Measurements from ENCODE around the gene CACNG7. TPM values are rescaled to one million over a fixed set of nuclear protein-coding genes. Genes with fewer than 3 reads are reported as not detected.

Gene CACNG7
- total and polyA plus RNA-seq, 2 donors (not counting 3 experiments of a cell fraction or from before 2014, with no cell fraction given): 0.92 to 1.3 TPM

DNA sequence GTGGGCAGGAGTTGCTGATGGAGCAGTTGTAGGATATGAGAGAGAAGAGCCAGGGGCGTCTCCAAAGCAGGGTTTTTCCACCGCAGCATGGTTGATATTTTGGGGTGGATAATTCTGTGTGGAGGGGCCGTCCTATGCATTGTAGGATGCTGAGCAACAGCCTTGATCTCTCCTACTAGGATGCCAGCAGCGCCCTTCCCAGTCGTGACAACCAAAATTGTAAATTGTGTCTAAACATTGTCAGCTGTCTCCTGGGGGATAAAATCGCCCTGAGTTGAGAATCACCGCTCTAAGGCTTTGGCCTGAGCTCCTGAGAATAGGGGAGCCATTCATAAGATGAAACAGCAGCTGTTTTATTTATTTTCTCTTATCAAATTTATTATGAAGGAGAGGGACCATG is 57.9 kb downstream of the CACNG7 start:
- DNase-seq (ENCODE audit: low read depth, low spot score): no peak
- FAIRE-seq: no peak
- Histone ChIP-seq H3K36me3 (ENCODE audit: control insufficient read depth in 2 of 2, extremely low read depth in 1 of 2, insufficient read depth in 2 of 2, low read length in 2 of 2) (no peaks in the 10 kb centered on the region), H2AFZ (ENCODE audit: low read depth, low read length) (no peak overlapping the region), H3K4me2 (ENCODE audit: insufficient read depth, low read length) (no peak overlapping the region), H4K20me1 (replicated peaks; ENCODE audit: control insufficient read depth, extremely low read depth, insufficient read depth, low read length) (no peaks in the 10 kb centered on the region), H3K27ac (ENCODE audit: insufficient read depth, low read depth, low read length) (no peak overlapping the region), H3K79me2 (ENCODE audit: control insufficient read depth, insufficient read depth, low read length) (no peaks in the 10 kb centered on the region), H3K9ac (replicated peaks; ENCODE audit: extremely low read depth, insufficient read depth, low read length) (no peak overlapping the region), H3K4me1 (ENCODE audit: control insufficient read depth, extremely low read depth, insufficient read depth, low read length) (no peaks in the 10 kb centered on the region), H3K27me3 (ENCODE audit: control insufficient read depth in 2 of 2, insufficient read depth in 2 of 2, low read length in 2 of 2) (peaks cover 14 to 19% of the 10 kb centered on the region in 2 experiments), H3K9me1 (replicated peaks; ENCODE audit: control insufficient read depth, extremely low read depth, insufficient read depth, low read length) (no peaks in the 10 kb centered on the region), H3K4me3 (replicated peaks in 1 of 3; ENCODE audit: insufficient read depth in 1 of 3, low read depth in 1 of 3, low read length in 3 of 3) (no peak overlapping the region), H3K9me3 (replicated peaks; ENCODE audit: control insufficient read depth, insufficient read depth, low read length) (no peaks in the 10 kb centered on the region)
- ChIA-PET POLR2A (no interaction called here), CTCF (interaction anchor here (0.7 to 2.0 kb wide), 2 partner anchors 19 to 27 kb away, joined by 5 to 6 read pairs; no protein-coding TSS in a partner anchor)
- BruUV-seq (replicated peaks): no TSS peak
- intact Hi-C loops (cut with micrococcal nuclease) (no loop called here), dilution Hi-C loops (cut with MboI; ENCODE audit: extremely low pct_ligation_motif_present, low sequenced_read_pairs) (no loop called here)
- TF ChIP-seq CTCF (IDR thresholded peaks at IDR 0.05; ENCODE audit: extremely low read depth in 1 of 2, insufficient read depth in 1 of 2, low read depth in 1 of 2, low read length in 2 of 2): no peak
- TF ChIP-seq GATA2 (IDR thresholded peaks at IDR 0.05; ENCODE audit: insufficient read depth, insufficient read length, low read depth, low read length): no peak
- TF ChIP-seq MYC (IDR thresholded peaks at IDR 0.05; ENCODE audit: low read depth, low read length): no peak
- TF ChIP-seq EZH2 (IDR thresholded peaks at IDR 0.05; ENCODE audit: borderline replicate concordance, low read depth, low read length, severe bottlenecking): no peak
- TF ChIP-seq MAX (IDR thresholded peaks at IDR 0.05; ENCODE audit: insufficient read depth, insufficient read length): no peak
- TF ChIP-seq POLR2AphosphoS5 (IDR thresholded peaks at IDR 0.05; ENCODE audit: insufficient read depth, low read depth, low read length): no peak
- no peak for TF ChIP-seq POLR2A (IDR thresholded peaks at IDR 0.05; ENCODE audit: low read depth, low read length)
- no peak for TF ChIP-seq JUN (IDR thresholded peaks at IDR 0.05; ENCODE audit: borderline replicate concordance, insufficient read depth, insufficient read length, low read depth)
- TF ChIP-seq FOS (IDR thresholded peaks at IDR 0.05; ENCODE audit: borderline replicate concordance, insufficient read depth, low read length): no peak

All from endothelial cell of umbilical vein (primary cell).